ENCODE measurements around the gene SLAMF8. TPM values are rescaled to one million over a fixed set of nuclear protein-coding genes. Genes with fewer than 3 reads are reported as not detected.

Gene SLAMF8
- total RNA-seq, 1 donor from 2014 or later = not detected

GRCh38 chr1:159791031-159791430 lies 35.6 kb upstream of the SLAMF8 start:
- DNase-seq (ENCODE audit: extremely low spot score, unreplicated experiment) = no peak
- Mint-ChIP-seq H3K27ac (ENCODE audit: unreplicated experiment) (no peak overlapping the region), H3K27me3 (ENCODE audit: unreplicated experiment) (peaks cover 30% of the 10 kb centered on the region), H3K4me1 (ENCODE audit: unreplicated experiment) (no peaks in the 10 kb centered on the region), H3K4me3 (ENCODE audit: unreplicated experiment) (no peak overlapping the region), H3K9me3 (ENCODE audit: unreplicated experiment) (no peaks in the 10 kb centered on the region), H3K36me3 (ENCODE audit: unreplicated experiment) (no peaks in the 10 kb centered on the region)
- TF ChIP-seq, protein P1, sequence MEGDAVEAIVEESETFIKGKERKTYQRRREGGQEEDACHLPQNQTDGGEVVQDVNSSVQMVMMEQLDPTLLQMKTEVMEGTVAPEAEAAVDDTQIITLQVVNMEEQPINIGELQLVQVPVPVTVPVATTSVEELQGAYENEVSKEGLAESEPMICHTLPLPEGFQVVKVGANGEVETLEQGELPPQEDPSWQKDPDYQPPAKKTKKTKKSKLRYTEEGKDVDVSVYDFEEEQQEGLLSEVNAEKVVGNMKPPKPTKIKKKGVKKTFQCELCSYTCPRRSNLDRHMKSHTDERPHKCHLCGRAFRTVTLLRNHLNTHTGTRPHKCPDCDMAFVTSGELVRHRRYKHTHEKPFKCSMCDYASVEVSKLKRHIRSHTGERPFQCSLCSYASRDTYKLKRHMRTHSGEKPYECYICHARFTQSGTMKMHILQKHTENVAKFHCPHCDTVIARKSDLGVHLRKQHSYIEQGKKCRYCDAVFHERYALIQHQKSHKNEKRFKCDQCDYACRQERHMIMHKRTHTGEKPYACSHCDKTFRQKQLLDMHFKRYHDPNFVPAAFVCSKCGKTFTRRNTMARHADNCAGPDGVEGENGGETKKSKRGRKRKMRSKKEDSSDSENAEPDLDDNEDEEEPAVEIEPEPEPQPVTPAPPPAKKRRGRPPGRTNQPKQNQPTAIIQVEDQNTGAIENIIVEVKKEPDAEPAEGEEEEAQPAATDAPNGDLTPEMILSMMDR (IDR thresholded peaks at IDR 0.05) = no peak

GRCh38 chr1:159791461-159791860 lies 35.2 kb upstream of the SLAMF8 start:
- H3K36me3 Mint-ChIP-seq (ENCODE audit: unreplicated experiment) = no peaks in the 10 kb centered on the region
- no peak for DNase-seq (ENCODE audit: extremely low spot score, unreplicated experiment)
- H3K4me1 Mint-ChIP-seq (ENCODE audit: unreplicated experiment) = no peaks in the 10 kb centered on the region
- H3K9me3 Mint-ChIP-seq (ENCODE audit: unreplicated experiment) = no peaks in the 10 kb centered on the region
- TF ChIP-seq, protein P1 (IDR thresholded peaks at IDR 0.05) = no peak
- no peak overlapping the region for H3K4me3 Mint-ChIP-seq (ENCODE audit: unreplicated experiment)
- peaks cover 30% of the 10 kb centered on the region for H3K27me3 Mint-ChIP-seq (ENCODE audit: unreplicated experiment)
- H3K27ac Mint-ChIP-seq (ENCODE audit: unreplicated experiment) = no peak overlapping the region

- TF ChIP-seq, protein P1 (IDR thresholded peaks at IDR 0.05) = no peak
- Mint-ChIP-seq H3K36me3 (ENCODE audit: unreplicated experiment) (no peaks in the 10 kb centered on the region), H3K4me1 (ENCODE audit: unreplicated experiment) (no peaks in the 10 kb centered on the region), H3K27me3 (ENCODE audit: unreplicated experiment) (peaks cover 29% of the 10 kb centered on the region), H3K27ac (ENCODE audit: unreplicated experiment) (no peak overlapping the region), H3K4me3 (ENCODE audit: unreplicated experiment) (no peak overlapping the region), H3K9me3 (ENCODE audit: unreplicated experiment) (no peaks in the 10 kb centered on the region)
- DNase-seq (ENCODE audit: extremely low spot score, unreplicated experiment) = no peak
Observed at GRCh38 chr1:159795534-159795933, 31.1 kb upstream of the SLAMF8 start.

DNA sequence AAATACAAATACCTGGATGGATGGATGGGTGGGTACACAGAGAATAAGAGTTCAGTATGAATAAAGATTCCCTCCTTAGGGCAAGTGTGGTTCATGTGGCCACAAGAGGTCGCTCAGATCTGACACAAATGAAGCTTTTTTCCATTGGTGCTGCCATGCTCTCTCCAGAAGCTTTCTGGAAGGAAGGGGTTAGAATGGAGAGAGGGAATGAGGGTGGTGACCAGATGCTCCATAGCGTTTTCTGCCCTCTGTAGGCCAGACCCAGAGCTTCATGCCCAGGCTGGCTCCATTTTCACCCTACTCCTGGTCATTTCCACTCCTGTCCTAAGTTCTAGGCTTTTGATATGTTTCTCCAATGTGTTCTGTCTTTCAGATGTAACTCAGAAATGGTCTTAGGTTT lies 27.8 kb upstream of the SLAMF8 start:
- Mint-ChIP-seq H3K27ac (ENCODE audit: unreplicated experiment) (no peak overlapping the region), H3K4me3 (ENCODE audit: unreplicated experiment) (no peak overlapping the region), H3K9me3 (ENCODE audit: unreplicated experiment) (no peaks in the 10 kb centered on the region), H3K4me1 (ENCODE audit: unreplicated experiment) (no peaks in the 10 kb centered on the region), H3K36me3 (ENCODE audit: unreplicated experiment) (no peaks in the 10 kb centered on the region), H3K27me3 (ENCODE audit: unreplicated experiment) (peaks cover 1% of the 10 kb centered on the region)
- TF ChIP-seq, protein P1 (IDR thresholded peaks at IDR 0.05) = peak; percentile 80
- no peak for DNase-seq (ENCODE audit: extremely low spot score, unreplicated experiment)

GRCh38 chr1:159799446-159799985 lies 27.2 kb upstream of the SLAMF8 start:
- DNase-seq (ENCODE audit: extremely low spot score, unreplicated experiment) = no peak
- Mint-ChIP-seq H3K4me3 (ENCODE audit: unreplicated experiment) (no peak overlapping the region), H3K27ac (ENCODE audit: unreplicated experiment) (no peak overlapping the region), H3K4me1 (ENCODE audit: unreplicated experiment) (no peaks in the 10 kb centered on the region), H3K36me3 (ENCODE audit: unreplicated experiment) (no peaks in the 10 kb centered on the region), H3K9me3 (ENCODE audit: unreplicated experiment) (no peaks in the 10 kb centered on the region), H3K27me3 (ENCODE audit: unreplicated experiment) (no peaks in the 10 kb centered on the region)
- TF ChIP-seq, protein P1 (IDR thresholded peaks at IDR 0.05) = no peak

Measured in osteocyte (in vitro differentiated cells).